ENCODE results near the gene RELT.

RELT gene

DNA sequence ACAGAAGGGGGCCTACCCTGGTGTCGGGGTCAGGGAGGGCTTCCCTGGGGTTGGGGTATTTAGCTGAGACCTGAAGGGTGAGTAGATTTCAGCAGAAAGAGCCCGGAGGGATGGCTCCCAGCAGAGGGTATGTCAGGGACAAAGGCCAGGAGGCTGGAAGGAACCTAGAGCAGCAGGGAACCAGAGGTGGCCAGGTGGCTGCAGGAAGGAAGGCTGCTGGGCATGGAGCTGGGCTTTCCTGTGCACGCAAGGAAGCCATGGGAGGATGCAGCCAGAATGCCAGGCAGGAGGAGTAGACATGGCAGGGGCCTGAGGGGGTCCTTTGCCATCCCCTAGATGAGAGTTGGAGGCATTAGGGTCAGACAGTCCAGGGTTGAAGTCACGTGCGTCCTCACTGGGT lies 27.4 kb upstream of the RELT start:
- DNase-seq (ENCODE audit: low read depth) = no peak

DNA sequence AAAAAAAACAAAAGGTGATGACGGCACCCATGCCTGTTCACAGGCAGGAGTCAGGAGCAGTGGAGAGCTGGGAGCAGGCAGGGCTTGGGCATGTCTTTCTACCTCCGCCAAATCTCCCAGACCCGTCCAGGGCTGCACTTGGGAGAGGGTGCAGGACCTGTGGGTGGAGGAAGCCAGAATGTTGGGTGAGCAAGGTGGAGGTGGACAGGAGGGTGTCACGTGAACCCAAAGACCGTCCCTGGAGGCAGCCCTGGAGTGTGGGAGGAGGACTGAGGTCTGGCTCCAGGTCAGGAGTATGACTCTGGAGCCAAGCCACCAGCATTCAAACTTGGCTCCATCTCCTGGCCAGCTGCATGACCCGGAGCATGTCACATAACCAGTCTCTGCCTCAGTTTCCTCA lies 26.6 kb upstream of the RELT start:
- no peak for DNase-seq (ENCODE audit: low read depth)

DNA sequence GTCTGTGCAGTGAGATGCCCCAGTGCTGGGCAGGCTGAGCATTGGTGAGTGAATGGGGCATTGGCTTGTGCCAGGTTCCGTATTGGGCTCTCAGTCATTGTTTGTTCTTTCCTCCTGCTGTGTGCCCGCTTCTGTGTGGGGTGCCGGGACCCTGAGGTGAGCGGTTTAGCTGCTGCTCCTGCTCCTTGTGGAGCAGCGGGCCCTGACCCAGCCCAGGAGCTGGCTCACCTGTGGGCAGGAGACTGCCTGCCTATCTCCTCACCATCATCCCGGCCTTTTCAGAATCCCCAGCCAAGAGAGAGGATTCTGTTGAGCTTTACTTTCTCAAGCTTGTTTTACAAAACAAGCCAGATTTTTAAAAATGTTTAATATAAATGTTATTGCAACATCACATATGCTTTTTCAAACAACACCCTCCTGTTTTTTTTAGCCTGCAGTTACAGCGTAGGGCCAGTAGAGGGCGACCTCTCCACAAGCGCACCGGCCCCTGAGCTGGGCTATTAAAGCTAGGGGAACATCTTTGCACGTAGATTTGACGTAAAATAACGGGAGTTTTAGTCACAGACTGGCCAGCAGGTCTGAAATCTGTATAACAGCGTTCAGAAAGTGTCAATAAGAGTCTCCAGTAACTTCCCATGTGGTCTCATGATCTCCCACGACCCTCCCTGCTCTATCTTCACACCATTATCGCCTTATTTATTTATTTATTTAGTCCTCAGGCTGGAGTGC lies 25.1 kb upstream of the RELT start:
- DNase-seq (ENCODE audit: low read depth) = peak; percentile 41

DNA sequence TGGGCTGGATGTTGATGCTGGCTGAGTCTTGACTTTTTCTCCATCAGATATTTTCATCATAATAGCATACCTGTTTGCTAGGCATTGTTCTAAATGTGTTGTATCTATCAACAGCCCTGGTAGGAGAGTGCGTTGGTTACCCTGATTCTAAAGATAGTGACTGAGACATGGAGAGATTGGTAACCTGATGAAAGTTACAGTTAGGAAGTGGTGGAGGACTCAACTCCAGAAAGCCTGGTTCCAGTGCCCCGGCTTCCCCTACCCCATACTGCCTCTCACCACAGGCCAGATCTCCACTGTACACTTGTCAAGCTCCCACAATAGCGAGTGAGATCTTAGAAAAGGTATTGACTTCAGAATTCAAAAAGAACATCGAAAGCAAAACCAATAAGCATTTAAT lies 22.8 kb upstream of the RELT start:
- DNase-seq (ENCODE audit: low read depth) = no peak

DNA sequence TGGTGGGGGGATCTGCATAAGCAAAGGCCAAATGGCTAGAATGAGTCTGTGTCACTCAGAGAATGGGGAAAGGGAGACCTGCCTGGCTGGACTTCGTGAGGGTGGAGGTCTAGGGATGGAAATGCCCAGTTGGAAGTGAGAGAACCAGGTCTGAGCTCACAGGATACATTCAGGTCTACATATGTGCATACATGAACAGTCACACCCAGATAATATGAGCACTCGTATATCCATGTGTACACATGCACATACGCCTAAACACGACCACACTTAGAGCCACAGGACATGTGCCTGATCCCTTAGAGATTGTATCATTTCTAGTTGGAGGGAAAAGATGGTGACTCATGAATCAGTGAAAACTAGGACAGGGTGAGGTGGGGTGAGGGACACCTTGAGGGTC lies 21.1 kb upstream of the RELT start:
- DNase-seq (ENCODE audit: low read depth) = no peak

DNA sequence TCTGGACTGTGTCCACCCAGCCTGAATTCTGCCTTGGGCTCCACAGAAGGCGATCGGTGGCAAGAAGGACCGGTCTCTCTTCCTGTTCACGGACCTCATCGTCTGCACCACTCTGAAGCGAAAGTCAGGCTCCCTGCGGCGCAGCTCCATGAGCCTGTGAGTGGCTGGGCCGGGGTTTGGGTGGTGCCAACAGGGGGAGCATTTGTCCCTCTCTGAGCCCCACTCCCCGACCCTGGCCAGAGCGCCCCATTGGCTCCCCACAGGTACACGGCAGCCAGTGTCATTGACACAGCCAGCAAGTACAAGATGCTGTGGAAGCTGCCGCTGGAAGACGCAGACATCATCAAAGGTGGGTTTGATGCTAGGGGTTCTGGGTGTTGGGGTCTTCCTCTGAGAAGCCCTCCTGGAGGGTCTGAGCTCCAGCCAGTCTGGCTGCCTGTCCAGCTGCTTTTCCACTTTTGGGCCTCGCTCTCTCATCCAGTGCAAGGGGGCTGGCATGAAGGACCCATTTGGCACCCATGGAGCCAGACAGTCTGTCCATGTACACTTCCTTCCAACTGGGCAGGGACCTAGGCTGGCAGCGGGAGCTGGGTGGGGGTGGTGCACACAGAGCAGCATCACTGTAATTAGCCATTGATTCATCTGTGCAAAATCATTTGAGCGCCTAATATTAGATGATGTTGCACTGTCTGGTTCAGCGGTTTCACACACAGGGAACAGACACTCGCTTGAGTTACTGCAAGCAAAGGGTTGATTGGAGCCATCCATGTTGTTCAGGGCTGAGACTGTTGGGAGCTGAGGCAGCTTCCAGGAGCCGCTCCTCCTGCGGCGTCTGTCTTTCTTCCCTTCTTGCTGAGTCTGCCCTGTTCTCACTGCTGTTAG lies 19.0 kb upstream of the RELT start:
- DNase-seq (ENCODE audit: low read depth) = no peak

DNA sequence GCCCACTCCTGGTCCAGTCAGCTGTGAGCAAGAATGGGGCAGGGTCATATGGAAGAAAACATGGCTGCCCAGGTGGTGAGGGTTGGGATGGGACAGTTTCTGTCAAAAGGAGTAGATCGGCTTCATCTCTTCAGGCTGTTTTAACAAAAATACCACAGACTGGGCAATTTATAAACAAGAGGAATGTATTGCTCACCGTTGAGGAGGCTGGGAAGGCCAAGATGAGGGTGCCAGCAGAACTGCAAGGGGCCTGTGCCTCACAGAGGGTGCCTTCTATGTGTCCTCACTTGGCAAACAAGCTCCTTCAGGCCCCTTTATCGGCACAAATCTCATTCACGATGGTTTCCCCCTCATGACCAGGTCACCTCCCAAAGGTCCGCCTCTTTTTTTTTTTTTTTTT lies 18.1 kb upstream of the RELT start:
- DNase-seq (ENCODE audit: low read depth) = no peak

DNA sequence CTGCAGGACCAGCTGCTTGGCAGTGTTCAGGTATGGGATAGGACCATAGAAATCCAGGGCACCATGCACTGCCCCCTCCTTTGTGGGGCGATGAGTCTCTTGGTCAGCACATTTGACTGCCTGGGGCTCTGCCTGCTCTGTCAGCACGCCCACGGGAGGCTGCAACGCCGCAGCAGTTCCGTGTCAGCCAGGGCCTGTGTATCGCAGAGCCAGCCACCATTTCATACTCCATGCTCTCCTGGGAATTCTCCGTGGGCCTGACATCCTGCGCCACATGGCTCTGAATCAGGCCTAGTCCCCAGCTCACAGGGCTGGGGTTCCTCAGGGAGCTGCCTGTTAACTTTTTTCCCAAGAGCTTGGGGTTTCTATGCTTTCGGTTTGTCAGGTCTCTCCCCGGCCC lies 16.9 kb upstream of the RELT start:
- DNase-seq (ENCODE audit: low read depth) = no peak

DNA sequence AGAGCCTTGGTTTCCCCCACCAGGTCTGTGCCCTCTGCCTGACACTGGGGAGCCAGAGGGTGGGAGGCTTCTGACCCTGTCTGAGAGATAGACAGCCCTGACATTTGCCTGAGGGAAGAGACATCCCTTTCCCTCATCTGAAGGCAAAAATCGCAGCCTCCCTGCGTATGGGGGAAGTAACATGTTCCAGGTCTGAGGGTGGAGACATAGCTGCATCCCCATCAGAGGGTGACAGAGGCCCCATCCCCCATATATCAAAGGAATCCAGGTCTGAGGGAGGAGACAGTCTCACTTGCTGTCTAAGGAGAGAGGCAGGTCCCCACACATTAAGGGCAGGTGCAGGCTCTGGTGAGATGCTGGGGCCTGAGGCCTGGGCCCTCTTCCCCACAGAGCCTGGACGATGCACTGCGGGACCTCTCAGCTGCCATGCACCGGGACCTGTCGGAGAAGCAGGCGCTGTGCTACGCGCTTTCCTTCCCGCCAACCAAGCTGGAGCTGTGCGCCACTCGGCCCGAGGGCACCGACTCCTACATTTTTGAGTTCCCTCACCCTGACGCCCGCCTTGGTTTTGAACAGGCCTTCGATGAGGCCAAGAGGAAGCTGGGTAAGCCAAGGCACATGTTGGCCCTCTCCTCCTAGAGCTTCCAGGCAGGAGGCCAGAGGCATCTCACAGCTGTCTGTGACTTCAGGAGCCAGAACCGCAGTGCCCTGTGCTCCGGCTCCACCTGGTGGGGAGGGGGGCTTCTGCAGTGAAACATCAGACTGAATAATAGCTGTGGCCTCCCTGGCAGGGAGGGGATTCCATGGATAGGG lies 16.1 kb upstream of the RELT start:
- peak; percentile 22 for DNase-seq (ENCODE audit: low read depth)

DNA sequence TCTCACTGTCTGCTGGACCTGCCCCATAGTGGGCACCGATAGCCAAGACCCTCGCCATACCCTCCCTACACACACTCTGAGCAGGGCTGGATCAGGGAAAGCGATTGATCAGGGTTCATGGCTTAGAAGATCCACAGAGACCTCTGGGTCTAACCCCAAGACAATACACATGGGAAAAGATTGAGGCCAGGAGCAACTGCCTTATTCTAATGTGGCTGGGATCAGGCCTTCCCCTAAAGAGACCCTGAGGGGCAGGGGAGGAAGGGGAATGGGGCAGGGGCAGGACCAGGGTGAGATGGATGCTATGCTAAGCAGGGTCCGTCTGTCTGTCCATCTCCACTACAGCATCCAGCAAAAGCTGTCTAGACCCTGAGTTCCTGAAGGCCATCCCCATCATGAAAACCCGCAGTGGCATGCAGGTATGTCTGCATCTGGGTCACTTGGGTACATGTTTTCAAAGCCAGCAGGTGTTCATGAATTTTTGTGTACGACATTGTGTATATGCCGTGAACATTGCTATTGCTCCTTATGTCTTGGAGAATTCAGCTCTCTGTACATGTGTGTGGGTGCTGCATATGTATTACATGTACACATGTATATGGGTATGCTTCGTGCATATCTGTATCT lies 15.3 kb upstream of the RELT start:
- no peak for DNase-seq (ENCODE audit: low read depth)

DNA sequence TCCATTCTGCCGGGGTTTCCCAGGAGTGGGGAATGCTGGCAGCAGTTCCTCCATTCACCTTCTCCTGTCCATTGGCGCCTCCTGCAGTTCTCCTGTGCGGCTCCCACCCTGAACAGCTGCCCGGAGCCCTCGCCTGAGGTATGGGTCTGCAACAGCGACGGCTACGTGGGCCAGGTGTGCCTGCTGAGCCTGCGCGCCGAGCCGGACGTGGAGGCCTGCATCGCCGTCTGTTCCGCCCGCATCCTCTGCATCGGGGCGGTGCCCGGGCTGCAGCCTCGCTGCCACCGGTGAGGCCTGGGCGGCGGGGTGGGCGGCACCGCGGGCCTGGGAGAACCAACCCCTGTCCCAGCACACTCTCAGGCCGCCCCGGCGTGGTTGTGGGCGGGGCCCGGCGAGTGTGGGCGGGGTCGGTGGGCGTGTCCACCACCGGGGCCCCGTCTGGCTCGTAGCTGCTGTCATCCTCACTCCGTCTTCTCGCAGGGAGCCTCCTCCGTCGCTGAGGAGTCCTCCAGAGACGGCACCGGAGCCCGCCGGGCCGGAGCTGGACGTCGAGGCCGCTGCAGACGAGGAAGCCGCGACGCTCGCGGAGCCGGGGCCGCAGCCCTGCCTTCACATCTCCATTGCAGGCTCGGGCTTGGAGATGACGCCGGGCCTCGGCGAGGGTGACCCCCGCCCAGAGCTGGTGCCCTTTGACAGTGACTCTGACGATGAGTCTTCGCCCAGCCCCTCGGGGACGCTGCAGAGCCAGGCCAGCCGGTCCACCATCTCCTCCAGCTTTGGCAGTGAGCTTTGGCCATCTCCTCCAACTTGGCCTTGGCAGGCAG lies 14.0 kb upstream of the RELT start:
- no peak for DNase-seq (ENCODE audit: low read depth)

DNA sequence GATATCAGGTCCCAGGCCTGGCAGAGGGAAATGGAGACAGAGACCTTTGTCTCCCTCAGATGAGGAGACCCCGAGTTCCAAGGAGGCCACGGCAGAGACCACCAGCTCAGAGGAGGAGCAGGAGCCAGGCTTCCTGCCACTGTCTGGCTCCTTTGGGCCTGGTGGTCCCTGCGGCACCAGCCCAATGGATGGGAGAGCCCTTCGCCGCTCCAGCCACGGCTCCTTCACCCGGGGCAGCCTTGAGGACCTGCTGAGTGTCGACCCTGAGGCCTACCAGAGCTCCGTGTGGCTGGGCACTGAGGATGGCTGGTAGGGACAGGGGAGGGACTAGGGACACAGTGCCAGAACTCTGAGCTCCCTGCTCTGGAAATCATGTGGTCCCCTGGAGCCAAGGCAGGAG lies 13.1 kb upstream of the RELT start:
- DNase-seq (ENCODE audit: low read depth) = no peak

DNA sequence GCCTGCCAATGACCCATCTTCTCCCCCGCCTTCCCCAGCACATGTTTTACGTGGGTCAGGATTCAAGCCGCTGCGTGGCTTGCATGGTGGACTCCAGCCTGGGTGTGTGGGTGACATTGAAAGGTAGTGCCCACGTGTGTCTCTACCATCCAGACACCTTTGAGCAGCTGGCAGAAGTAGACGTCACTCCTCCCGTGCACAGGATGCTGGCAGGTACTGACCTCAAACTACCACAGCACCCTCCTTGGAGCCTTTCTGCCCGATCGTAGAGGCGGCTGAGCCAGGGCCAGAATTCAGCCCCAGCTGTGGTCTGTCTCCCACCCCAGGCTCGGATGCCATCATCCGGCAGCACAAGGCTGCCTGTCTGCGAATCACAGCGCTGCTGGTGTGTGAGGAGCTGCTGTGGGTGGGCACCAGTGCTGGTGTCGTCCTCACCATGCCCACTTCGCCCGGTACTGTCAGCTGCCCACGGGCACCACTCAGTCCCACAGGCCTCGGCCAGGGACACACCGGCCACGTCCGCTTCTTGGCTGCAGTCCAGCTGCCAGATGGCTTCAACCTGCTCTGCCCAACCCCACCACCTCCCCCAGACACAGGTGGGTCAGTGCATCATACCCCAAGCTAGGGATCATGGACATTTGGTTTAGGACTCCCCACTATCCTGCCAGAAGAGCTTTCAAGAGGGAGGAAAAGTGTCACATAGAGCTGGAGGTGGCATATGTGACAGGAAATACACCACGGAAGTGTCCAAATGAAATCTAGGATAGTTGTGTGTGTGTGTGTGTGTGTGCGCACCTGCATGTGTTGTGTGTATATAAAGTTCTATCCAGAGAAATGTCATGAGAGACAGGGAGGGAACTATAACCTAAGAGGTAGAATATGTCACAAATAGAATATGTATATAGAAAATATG lies 10.6 kb upstream of the RELT start:
- no peak for DNase-seq (ENCODE audit: low read depth)

DNA sequence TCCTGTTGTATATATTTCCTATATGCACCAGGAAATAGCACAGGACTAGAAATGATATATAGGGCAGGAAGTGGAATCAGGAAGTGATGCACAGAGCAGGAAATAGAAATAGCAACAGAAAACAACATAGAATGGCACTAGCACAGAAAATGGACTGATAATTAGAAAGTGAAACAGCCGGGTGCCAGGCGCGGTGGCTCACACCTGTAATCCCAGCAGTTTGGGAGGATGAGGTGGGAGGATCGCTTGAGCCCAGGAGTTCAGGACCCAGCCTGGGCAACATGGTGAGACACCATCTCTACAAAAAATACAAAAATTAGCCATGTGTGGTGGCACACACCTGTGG lies 10.0 kb upstream of the RELT start:
- no peak for DNase-seq (ENCODE audit: low read depth)

DNA sequence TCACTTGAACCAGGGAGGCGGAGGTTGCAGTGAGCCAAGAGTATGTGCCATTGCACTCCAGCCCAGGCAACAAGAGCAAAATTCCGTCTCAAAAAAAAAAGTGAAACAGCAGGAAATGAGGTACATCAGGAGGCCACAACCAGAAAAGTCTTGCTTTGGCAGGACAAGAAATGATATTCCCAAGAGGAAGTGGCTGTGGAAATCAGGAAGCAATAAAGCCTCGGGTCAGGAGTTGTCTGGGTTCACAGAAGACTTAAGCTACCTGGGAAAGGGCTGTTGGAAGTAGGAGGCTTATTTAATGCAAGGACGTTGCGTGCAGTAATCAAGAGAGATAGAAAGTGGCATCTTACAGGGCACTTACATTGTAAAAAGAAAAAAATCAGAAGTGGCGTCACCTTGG lies 9.2 kb upstream of the RELT start:
- no peak for DNase-seq (ENCODE audit: low read depth)

DNA sequence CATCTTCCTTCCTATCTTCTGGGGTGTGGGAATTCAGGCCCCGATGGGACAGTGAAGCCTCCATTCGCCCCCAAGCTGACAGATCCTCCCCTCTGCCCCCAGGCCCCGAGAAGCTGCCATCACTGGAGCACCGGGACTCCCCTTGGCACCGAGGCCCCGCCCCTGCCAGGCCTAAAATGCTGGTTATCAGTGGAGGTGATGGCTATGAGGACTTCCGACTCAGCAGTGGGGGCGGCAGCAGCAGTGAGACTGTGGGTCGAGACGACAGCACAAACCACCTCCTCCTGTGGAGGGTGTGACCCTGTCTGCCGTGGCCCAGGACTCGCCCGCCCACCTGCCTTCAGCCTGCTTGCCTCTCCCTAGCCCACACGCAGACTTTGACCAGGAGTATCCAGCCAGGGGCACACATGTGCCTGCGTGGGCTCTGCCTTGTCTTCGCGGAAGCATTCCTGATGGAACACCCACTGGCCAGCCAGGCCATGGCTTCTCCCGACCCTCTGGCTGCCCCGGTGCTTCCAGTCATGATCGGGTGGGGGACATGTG lies 8.6 kb upstream of the RELT start:
- no peak for DNase-seq (ENCODE audit: low read depth)

DNA sequence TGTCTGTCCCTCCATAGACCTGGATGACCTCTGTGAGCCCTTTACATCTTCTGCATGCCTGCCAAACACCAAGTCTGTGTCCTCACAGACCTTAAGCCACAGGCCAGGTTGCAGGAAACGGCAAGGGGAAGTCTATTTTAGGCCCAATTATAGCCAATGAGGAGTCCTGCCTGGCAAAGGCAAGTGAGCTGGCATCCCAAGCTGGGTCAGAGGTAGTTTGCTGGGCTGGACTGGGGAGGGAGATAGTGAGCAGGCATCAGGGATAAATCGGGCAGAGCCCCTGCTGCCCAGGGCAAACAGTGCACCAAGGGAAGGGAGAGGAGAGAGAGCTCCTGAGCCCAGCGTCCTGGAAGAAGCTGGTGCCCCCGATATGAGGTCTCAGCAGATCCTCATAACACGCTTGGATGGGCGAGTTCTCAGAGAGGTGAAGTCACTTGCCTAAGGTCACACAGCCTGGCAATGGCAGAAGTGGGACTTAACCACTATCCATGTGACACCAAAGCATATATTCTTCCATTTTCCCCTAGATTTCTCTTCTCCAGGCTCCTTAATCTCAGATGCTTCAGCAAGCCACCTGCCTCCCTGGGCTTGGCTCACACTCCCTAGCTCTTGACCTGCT lies 3.7 kb upstream of the RELT start:
- no peak for DNase-seq (ENCODE audit: low read depth)

DNA sequence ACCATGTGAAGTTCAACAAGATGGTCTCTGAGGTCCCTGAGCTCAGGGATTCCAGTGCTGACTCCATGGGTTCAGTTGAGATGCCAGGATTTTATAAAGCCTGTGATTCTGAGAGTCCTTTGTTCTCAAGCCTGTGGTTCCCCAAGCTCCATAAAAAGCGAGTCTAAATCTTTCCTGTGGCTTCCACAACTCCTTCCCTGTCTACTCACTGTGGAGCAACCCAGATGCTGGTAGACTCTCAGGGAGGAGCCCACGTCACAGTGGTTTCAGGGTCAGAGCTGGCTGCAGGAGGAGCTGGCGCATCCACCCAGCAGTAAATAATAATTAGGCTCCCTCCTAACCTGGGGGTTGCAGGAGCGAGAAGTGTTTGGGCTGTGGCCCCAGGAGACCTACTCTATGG lies 2.0 kb upstream of the RELT start:
- DNase-seq (ENCODE audit: low read depth) = no peak

DNA sequence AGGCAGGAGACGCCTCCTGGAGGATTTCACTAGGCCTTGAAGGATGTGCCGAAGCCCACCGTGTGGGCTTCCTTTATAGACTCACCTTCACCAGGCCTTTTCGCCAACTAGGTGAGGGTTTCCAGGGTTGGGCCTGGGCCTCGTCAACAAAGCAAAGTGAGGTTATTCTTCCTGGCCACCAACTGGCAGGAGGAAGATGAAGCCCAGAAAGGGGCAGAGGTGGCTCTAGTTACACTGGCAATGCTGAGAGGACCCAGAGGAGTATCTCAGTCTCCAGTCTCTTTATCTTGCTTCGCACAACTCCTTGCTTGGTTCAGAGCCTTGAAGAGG lies 404 bp upstream of the RELT start:
- DNase-seq (ENCODE audit: low read depth) = no peak
